ENCODE measurements around the gene LAMA2.

The LAMA2 gene

GRCh38 chr6:129104560-129104959 is 221.6 kb downstream of the LAMA2 start:
- in situ Hi-C loops (cut with HindIII; ENCODE audit: low pct_ligation_motif_present, low pct_unique_long_range_greater_than_20kb, low sequenced_read_pairs): no loop called here
- no peak for DNase-seq

- in situ Hi-C loops (cut with HindIII; ENCODE audit: low pct_ligation_motif_present, low pct_unique_long_range_greater_than_20kb, low sequenced_read_pairs): no loop called here
- DNase-seq: no peak
These were observed 222.1 kb downstream of the LAMA2 start for GRCh38 chr6:129105035-129105434.

- in situ Hi-C loops (cut with HindIII; ENCODE audit: low pct_ligation_motif_present, low pct_unique_long_range_greater_than_20kb, low sequenced_read_pairs): no loop called here
- no peak for DNase-seq
These were observed 222.9 kb downstream of the LAMA2 start for GRCh38 chr6:129105793-129106192.

- in situ Hi-C loops (cut with HindIII; ENCODE audit: low pct_ligation_motif_present, low pct_unique_long_range_greater_than_20kb, low sequenced_read_pairs): no loop called here
- DNase-seq: no peak
These were observed 225.4 kb downstream of the LAMA2 start for GRCh38 chr6:129108337-129108736.

GRCh38 chr6:129110690-129111343 is 227.9 kb downstream of the LAMA2 start:
- DNase-seq: no peak

GRCh38 chr6:129111346-129111745 is 228.4 kb downstream of the LAMA2 start:
- in situ Hi-C loops (cut with HindIII; ENCODE audit: low pct_ligation_motif_present, low pct_unique_long_range_greater_than_20kb, low sequenced_read_pairs): no loop called here
- DNase-seq: no peak

More at GRCh38 chr6:129110690-129111343, 227.9 kb downstream of the LAMA2 start:
- in situ Hi-C loops (cut with HindIII; ENCODE audit: low pct_ligation_motif_present, low pct_unique_long_range_greater_than_20kb, low sequenced_read_pairs): no loop called here

GRCh38 chr6:129111853-129112252 is 228.9 kb downstream of the LAMA2 start:
- in situ Hi-C loops (cut with HindIII; ENCODE audit: low pct_ligation_motif_present, low pct_unique_long_range_greater_than_20kb, low sequenced_read_pairs): no loop called here
- no peak for DNase-seq

- in situ Hi-C loops (cut with HindIII; ENCODE audit: low pct_ligation_motif_present, low pct_unique_long_range_greater_than_20kb, low sequenced_read_pairs): no loop called here
- no peak for DNase-seq
These were observed 229.7 kb downstream of the LAMA2 start for GRCh38 chr6:129112591-129112990.

- in situ Hi-C loops (cut with HindIII; ENCODE audit: low pct_ligation_motif_present, low pct_unique_long_range_greater_than_20kb, low sequenced_read_pairs): no loop called here
These were observed 230.7 kb downstream of the LAMA2 start for GRCh38 chr6:129113637-129114036.

GRCh38 chr6:129114636-129115391 is 231.9 kb downstream of the LAMA2 start:
- DNase-seq: no peak
- in situ Hi-C loops (cut with HindIII; ENCODE audit: low pct_ligation_motif_present, low pct_unique_long_range_greater_than_20kb, low sequenced_read_pairs): no loop called here

More at GRCh38 chr6:129113637-129114036, 230.7 kb downstream of the LAMA2 start:
- no peak for DNase-seq

- DNase-seq: no peak
- in situ Hi-C loops (cut with HindIII; ENCODE audit: low pct_ligation_motif_present, low pct_unique_long_range_greater_than_20kb, low sequenced_read_pairs): no loop called here
These were observed 232.5 kb downstream of the LAMA2 start for GRCh38 chr6:129115471-129115870.

- DNase-seq: no peak
- in situ Hi-C loops (cut with HindIII; ENCODE audit: low pct_ligation_motif_present, low pct_unique_long_range_greater_than_20kb, low sequenced_read_pairs): no loop called here
These were observed 234.4 kb downstream of the LAMA2 start for GRCh38 chr6:129117355-129117754.

- DNase-seq: peak; percentile 42
- in situ Hi-C loops (cut with HindIII; ENCODE audit: low pct_ligation_motif_present, low pct_unique_long_range_greater_than_20kb, low sequenced_read_pairs): no loop called here
These were observed 238.1 kb downstream of the LAMA2 start for GRCh38 chr6:129120856-129121638.

- no peak for DNase-seq
- in situ Hi-C loops (cut with HindIII; ENCODE audit: low pct_ligation_motif_present, low pct_unique_long_range_greater_than_20kb, low sequenced_read_pairs): no loop called here
These were observed 241.4 kb downstream of the LAMA2 start for GRCh38 chr6:129124347-129124746.

- DNase-seq: no peak
- in situ Hi-C loops (cut with HindIII; ENCODE audit: low pct_ligation_motif_present, low pct_unique_long_range_greater_than_20kb, low sequenced_read_pairs): no loop called here
These were observed 247.2 kb downstream of the LAMA2 start for GRCh38 chr6:129130106-129130505.

- DNase-seq: no peak
- in situ Hi-C loops (cut with HindIII; ENCODE audit: low pct_ligation_motif_present, low pct_unique_long_range_greater_than_20kb, low sequenced_read_pairs): no loop called here
These were observed 248.2 kb downstream of the LAMA2 start for GRCh38 chr6:129130959-129131681.

GRCh38 chr6:129133770-129134192 is 250.8 kb downstream of the LAMA2 start:
- in situ Hi-C loops (cut with HindIII; ENCODE audit: low pct_ligation_motif_present, low pct_unique_long_range_greater_than_20kb, low sequenced_read_pairs): no loop called here
- no peak for DNase-seq

- in situ Hi-C loops (cut with HindIII; ENCODE audit: low pct_ligation_motif_present, low pct_unique_long_range_greater_than_20kb, low sequenced_read_pairs): no loop called here
- no peak for DNase-seq
These were observed 251.6 kb downstream of the LAMA2 start for GRCh38 chr6:129134535-129134934.

- in situ Hi-C loops (cut with HindIII; ENCODE audit: low pct_ligation_motif_present, low pct_unique_long_range_greater_than_20kb, low sequenced_read_pairs): no loop called here
- no peak for DNase-seq
These were observed 252.5 kb downstream of the LAMA2 start for GRCh38 chr6:129135451-129135850.
